HG02678 (cell line): ENCODE results near the gene BANK1.
"Not testable (repeated sequence)": the region's sequence is repeated elsewhere in the genome, so short reads cannot be mapped to it uniquely, and the experiment has no call there.

Experiments used
- ATAC-seq: cut with Tn5 transposase; IDR thresholded peaks from one replicate; pipeline ENCODE4 v1.9.1; 2021; ENCODE audit warnings: mild to moderate bottlenecking, moderate library complexity; ENCODE audit not compliant: unreplicated experiment

Gene BANK1

DNA sequence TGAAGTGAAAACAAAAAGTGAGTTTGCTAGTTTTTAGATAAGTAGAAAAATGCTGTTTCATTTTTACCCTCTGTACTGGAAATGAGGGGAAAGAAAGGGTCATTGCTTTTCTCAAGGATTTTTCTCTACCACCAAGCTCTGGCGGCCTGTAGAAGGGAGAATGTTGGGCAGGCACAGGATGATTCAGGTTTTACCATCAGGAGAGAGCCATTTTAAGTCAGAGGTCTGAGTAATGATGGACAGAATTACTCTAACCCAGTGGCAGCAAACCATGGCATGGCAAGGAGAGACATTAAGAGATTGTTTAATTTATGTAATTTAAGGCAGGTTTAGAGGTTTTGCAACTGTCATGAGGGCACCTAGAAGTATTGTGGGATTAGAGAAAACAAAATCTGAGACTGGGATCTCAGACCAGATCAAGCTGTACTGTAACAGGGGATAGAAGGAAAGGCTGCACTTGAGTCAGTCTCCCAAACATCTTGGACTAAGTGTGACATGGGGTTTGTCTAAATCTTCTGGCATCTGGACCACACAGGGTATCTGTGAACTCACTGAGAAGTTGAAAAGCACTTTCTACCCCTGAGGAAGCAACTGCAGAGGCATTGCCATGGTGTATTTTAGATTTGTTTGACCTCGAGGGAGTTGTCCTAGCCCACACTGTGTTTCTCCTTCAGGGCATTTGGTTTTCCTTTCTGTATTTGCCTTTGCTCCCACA lies 81.6 kb downstream of the BANK1 start:
- no peak for ATAC-seq

DNA sequence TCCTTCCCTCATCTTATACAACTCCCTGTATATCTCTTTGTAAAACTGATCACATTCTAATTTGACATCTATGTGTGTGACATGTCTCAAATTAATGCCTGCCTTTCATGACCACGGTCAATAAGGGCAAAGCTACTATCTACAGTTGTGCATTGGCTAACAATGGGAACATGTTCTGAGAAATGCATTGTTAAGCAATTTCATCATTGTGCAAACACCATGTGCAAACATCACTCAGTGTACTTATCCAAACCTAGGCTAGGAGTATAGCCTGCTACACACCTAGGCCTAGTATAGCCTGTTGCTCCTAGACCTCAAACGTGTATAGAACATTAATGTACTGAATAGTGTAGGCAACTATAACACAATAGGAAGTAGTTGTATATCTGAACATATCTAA lies 95.0 kb downstream of the BANK1 start:
- no peak for ATAC-seq

DNA sequence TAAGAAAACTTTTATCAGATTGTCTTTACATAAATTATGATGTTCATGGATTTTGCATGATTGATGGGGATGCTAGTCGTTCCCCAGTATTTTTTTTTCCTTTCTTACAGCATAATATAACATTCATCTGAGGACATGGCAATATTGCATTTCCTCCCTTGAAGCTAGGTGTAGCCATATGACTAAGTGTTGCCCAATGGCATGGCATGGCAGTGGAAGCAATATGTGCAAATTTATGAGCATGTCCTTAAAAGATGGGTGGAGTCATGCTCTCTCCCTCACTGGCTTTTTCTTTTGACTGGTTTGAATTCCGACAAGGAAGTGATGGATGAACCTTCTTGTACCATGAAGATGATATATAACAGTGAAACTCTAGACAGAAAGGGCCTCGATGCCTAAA lies 96.3 kb downstream of the BANK1 start:
- no peak for ATAC-seq

DNA sequence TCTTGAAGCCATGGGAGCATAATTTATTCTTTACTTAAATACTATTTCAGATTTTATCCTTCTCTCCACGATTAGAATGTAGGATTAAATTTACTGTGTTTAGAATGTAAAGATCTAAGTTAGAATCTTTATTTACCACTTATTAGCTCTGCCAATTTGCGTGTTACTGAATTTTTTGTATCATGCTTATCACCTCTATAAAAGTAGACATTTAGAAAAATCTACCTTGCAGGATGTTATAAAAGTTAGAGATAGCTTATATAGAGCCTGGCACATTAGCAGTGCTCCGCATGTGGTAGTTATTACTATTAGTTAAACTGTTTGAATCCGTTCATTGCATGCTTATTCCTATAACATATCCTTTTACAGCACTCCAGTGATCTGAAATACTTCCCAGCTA lies 97.9 kb downstream of the BANK1 start:
- no peak for ATAC-seq

DNA sequence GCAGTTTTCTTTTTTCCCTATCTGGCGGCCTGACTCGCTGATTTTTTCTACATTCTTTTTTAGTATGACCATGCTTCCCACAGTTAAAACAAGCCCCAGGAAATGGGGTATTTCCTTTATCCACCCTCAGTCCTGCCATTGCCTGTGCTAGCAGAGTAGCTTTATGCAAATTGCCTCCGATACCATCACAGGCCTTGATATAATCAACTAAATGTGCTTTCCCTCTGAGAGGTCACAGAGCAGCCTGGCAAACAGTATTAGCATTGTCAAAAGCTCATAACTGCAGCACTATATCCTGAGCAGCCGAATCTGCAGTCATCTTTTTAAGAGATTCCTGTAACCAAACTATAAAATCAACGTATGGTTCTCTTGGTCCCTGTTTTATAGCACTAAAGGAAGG lies 115.0 kb downstream of the BANK1 start:
- not testable (repeated sequence) for ATAC-seq

DNA sequence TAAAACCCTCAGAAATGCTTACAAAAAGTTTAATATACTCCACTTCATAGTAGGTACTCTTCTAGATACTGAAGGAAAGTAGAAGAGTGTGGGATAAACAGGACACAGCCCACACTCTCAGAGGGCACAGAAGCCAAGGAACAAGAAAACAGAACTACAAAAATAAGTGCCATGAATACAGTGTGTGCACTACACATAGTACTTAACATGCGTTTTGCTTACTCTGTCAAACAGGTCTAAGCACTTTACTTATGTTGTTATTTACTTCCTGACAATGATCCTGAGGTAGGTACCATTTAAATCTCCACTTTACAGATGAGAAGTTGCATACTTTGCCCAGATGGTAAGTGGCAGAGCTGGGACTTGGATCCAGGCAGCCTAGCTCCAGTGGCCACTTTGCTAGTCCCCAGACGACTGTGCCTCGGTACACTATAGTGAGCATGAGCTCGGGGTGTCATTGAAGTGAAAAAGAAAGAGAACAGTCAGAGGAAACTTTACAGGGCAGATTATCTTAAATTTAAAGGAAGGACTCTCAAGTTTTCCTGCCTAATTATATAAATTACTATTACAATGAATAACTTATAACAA lies 120.3 kb downstream of the BANK1 start:
- ATAC-seq: no peak

DNA sequence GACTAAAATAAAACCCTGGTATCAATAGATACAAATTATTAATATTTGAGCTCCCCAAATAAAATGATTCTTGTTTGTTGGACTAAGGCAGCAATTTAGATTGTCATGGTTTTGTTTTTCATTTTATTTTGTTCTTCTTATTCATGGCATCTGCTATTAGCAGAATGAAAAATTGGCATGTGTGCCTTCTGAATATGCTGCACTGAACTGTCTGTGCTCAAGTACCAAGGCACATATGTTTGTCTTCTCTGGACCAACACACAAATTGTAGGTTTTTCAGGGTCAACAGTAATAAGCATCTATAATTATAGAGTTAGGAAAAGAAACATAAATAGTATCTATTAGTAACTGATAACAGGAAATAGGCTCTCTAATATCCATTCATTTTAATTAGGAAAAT lies 121.1 kb downstream of the BANK1 start:
- no peak for ATAC-seq

DNA sequence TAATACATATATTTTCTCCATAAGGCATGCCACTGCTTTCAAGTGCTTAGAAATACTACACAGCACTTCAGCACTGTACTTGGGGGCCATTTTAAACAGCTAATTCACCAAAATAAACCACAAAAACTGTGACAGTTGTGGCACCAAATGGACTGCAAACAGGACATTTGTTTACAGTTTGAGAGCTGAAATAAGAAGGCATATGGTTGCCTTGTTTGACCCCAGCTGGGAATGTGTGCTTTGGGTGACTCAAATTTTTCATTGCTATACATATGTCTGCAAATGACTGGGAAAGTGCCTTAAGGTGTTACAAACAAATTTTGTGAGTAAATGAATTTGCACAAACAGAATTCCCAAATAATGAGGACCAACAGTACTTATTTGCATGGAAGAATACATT lies 124.2 kb downstream of the BANK1 start:
- ATAC-seq: no peak

DNA sequence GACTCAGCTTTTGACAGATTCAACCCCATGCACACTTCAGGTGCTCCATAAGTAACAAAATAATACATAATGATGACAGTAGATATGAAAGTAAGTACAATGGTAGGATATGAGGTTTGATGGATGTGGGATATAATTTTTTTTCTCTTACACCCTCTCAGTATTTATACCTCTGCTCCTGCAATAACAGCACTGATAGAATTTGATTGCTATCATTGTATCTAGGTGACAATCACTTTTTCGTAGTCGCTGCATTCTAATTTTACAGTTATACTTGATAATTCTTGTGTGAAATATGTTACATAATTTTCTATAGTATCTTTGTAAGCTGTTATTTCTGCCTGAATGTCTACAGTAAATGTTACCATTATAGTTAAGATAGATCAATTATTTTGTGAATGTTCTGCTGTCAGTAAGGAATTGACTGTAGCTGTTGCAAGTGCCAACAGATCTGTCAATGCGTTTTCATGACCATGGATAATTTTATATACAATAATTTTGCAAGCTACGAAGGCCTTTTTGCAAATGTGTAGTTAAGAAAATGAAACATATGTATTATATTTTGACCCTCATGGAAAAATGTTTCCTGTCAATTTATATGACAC lies 128.9 kb downstream of the BANK1 start:
- no peak for ATAC-seq

DNA sequence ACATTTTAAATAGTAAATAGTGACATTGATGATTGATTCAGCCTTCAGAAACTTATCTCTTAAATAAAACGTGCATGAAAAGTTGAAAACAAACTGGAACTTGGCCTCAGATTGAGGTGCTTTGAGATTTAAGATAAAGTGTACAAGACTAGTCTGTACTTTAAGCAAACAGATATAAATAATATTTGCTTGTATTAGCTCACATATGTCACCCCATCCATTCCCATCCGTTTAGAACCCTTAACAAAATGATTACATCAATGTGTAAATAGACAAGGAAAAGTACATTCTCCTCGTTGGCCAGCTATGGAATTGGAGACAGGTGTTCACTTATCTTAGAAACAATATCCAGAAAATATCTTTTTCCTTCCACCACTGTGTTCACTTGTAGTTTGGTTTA lies 130.8 kb downstream of the BANK1 start:
- ATAC-seq: no peak

DNA sequence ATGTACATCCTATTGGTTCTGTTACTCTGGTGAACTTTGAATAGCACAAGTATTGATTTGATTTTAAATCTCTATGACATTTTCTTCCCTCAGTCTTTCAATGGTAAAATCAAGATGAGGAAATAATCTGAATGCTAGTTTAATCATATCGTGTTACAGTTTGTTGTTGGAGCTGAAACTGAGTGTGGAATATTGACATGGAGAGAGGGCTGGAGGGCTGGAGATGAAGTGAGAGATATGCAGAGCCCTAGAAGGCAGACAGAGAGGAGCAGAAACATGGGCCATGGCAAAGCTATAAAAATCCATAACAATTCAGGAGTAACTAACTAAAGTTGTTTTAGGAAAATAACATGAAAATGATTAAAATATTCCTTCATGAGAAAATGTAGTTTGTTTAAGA lies 141.1 kb downstream of the BANK1 start:
- ATAC-seq: no peak

DNA sequence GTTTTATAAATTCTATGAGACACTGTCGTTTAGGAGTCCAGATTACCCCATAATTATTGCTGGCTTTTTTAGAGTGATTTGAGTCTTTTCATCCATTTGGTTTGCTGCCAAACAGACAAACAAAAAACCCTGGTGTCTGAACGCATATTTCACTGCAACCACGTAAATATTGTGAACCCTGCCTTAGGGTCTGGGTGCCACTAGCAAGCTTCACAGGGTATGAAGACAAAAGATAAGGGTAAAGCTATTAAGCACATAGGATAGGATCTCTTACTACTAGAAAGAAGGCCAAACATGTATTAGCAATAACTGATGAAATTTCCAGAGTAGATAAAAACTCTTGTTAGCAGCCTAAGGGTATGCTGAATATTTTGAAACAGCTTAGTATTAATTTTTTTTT lies 143.3 kb downstream of the BANK1 start:
- no peak for ATAC-seq

DNA sequence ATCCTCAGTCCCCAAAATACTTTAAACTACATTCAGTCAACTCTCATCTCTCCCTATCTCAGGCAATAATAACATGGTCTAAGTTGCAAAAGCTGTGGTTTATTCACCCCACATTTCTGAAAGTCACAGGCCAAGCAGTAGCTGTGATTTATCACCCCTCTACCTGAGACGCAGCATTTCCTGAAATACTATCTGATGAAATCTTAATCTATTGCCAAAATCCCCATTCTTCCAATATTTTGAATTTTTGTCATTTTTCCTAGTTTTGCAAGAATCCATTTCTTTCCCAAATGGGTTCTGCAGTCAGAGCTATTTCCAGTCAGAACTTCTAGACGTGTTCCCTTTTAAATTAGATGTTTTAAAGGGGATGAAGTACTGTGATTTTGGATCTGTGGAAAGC lies 148.3 kb downstream of the BANK1 start:
- no peak for ATAC-seq

DNA sequence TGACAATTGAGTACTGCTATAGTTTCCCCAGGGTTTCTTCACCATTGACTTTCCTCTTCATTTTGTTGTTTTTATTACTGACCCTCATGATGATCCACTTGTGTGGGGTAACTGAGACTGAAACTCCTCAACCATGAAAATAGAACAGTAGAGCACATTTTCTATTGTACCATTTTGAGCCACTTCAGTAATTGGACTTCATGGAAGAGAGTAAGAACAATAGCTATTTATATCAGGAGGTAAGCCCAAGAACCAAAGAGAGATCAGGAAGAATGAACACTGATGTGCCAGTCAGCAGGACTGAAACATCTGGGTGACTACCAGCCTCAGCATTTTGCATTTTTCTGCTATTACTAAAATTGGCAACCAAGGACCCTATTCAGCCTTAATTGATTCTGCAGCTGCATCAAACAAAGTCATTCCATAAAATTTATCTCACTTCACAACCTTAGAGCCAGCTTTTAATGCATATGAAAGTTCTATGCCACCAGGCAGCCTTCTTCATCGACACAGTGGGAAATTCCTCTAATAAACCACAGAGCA lies 151.4 kb downstream of the BANK1 start:
- ATAC-seq: no peak

DNA sequence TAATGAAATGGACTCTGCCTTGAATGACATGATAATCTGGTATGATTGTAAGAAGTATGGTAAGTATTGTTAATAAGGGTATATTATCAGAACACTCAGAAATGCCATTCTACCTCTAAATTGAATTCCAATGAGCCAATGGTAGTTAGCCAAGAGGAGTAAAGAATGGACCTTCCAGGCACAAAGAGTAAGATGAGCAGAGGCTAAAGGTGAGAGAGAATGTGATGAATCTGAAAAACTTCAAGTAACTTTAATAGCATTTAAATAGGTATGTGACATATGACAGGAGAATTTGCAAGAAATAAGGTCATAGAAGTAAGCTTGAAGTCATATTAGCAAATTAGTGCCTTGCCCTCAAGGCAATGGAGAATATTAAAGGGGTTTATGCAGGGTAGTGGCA lies 152.4 kb downstream of the BANK1 start:
- no peak for ATAC-seq

DNA sequence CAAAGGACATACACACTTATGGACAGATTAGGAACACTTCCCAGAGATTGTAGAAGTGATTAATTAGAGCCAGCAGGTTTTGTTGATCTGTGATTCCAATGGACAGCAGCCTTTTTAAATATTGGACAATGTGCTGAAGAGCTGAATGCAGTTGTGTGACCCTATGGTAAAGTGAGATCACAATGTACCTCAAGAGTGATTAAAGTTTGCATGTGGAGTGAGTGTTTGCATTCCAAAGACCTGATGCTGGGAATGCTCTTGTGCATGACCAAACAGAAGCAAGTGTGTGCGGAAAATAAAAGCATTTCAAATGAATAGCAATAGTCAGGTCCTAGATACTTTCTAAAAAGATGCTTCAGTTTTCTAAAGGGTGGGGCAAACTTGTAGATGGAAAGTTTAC lies 154.1 kb downstream of the BANK1 start:
- ATAC-seq: no peak

DNA sequence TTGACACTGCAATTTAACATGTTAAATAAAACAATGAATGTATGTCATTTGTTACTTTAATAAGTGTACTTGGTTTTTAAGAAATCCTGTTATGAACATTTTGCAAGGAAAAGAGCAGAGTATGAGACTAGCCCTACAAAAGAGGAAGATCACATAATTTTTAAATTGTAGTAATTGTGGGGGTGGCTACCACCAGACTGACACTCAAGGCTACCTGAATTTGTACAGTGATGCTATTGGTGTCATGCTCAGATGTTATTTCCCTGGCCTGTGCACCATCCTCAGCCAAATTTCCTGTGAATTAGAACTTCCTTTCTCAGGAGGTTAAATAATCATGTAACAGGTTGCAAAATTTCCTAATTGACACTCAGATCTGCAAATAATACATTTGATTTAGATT lies 157.5 kb downstream of the BANK1 start:
- no peak for ATAC-seq

DNA sequence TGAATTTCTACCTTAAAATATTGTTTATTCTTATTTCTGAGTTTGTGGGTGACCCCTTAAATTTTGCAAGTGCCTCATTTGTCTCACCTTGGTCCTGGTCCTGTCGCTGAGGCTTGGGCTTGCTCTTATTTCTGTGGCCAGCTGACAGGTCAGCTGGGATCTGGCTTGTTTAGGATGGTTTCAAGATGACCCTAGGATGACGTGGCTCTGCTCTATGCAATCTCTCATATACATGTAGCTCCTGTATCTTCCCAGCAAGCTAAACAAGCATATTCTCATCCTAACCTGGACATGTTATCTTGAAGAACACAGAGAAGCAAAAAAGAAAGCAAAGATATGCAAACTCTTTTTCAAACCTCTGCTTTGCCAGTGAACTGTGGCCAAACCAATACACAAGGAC lies 158.4 kb downstream of the BANK1 start:
- ATAC-seq: no peak

DNA sequence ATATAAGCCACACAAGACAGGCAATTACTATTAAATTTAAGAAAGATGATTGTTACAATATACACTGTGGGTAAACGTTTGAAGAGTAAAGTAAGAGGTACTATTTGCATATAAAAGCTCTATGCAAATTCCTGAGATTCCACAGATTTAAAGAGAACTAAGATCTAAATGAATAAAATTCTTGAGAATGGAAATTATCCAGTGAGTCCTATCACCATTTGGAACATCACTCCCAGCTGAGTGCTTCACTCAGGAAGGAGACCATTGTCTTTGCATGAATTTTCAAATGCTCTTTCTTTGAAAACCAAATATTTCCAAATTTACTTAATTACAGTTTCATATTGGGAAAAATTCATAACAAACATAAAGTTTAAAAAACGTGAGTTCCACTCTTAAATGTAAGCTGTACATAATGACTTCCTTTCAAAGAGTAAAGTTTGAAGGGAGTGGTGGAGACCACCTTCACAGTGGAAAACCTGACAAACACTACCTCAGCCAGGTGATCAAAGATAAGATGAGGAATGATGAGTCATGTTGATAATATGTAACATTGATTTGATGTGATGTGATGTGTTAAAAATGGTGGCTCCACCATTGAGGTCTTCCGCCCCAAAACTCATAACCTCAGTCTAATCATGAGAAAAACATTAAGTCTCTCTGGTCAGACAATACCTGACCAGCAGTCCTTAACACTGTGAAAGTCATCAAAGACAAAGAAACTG lies 159.9 kb downstream of the BANK1 start:
- ATAC-seq: no peak

DNA sequence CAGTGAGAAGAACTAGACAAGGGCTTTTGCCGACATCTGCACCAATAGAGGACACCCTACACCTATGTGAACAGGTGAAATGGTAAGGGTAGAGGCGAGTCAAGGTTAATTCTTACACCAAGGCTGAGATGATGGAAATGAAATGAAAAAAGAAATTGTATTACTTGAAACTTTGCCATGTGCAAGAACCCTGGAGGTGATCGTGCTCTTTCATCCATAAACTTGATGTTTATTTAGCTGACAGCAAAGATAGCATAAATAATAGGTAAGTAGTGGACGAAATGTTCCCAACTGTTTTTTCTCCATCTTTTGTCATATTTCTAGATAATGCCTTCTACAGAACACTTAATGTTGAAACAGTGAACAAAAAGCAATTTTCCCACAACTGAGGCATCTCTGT lies 162.5 kb downstream of the BANK1 start:
- no peak for ATAC-seq

DNA sequence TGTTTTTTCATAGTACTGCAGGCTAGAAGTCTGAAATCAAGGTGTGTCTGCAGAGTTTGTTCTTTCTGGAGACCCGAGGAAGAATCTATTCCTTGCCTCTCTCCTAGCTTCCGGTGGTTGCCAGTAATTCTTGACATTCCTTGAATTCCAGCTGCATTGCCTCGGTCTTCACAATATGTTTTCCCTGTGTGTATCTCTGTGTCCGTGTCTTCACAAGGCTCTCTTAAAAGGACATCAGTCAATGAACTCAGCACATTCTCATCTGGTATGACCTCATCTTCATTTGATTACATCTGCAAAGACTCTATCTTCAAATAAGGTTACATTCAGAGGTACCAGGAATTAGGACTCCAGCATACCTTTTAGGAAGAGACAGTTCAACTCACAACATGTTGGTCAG lies 163.4 kb downstream of the BANK1 start:
- ATAC-seq: no peak

DNA sequence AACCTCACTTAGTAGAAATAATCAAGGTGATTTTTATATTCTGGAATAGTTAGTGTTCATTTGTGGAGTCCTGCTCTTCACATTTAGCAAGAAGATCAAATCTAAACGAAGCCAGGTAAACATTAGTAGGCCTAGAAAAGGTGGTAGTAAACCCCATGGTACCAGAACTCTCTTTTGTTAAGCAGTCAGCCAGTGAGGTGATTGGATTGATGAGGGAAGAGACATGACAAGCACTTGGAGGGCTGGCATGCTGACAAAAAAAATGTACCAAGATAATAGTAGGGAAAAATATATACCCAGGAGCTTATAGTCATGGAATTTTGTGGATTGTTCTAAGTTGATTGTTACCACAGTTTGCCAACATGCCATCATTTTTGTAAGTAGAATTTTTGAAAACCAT lies 163.8 kb downstream of the BANK1 start:
- no peak for ATAC-seq
